NK-92 treated with Interleukin-12 subunit alpha and Interleukin-12 subunit beta, amount 100 ng/mL, for 24 hours (cell line): Measurements from ENCODE around the gene EYA2.

Source experiments
- DNase-seq: peaks from one replicate; lab custom pipeline; 2025; lab: John Stamatoyannopoulos, UW

EYA2 gene

GRCh38 chr20:47007826-47008655, 113.4 kb downstream of the EYA2 start:
- no peak for DNase-seq

- no peak for DNase-seq
These were observed 114.3 kb downstream of the EYA2 start for GRCh38 chr20:47008842-47009518.

- no peak for DNase-seq
These were observed 115.1 kb downstream of the EYA2 start for GRCh38 chr20:47009784-47010183.

- DNase-seq: no peak
These were observed 117.3 kb downstream of the EYA2 start for GRCh38 chr20:47011984-47012383.

GRCh38 chr20:47013606-47014005, 119.0 kb downstream of the EYA2 start:
- no peak for DNase-seq

GRCh38 chr20:47016068-47016664, 121.5 kb downstream of the EYA2 start:
- no peak for DNase-seq

- DNase-seq: no peak
These were observed 123.7 kb downstream of the EYA2 start for GRCh38 chr20:47018381-47018780.

GRCh38 chr20:47019121-47019824, 124.6 kb downstream of the EYA2 start:
- no peak for DNase-seq

- no peak for DNase-seq
These were observed 125.6 kb downstream of the EYA2 start for GRCh38 chr20:47020231-47020630.

GRCh38 chr20:47021850-47022249, 127.2 kb downstream of the EYA2 start:
- no peak for DNase-seq

GRCh38 chr20:47024461-47024937, 129.9 kb downstream of the EYA2 start:
- no peak for DNase-seq

- no peak for DNase-seq
These were observed 132.4 kb downstream of the EYA2 start for GRCh38 chr20:47027042-47027441.

GRCh38 chr20:47027456-47027855, 132.8 kb downstream of the EYA2 start:
- DNase-seq: no peak

- no peak for DNase-seq
These were observed 133.8 kb downstream of the EYA2 start for GRCh38 chr20:47028487-47028886.

- DNase-seq: no peak
These were observed 135.2 kb downstream of the EYA2 start for GRCh38 chr20:47029845-47030244.

GRCh38 chr20:47030271-47030810, 135.7 kb downstream of the EYA2 start:
- no peak for DNase-seq

- no peak for DNase-seq
These were observed 136.4 kb downstream of the EYA2 start for GRCh38 chr20:47031004-47031403.

- no peak for DNase-seq
These were observed 137.2 kb downstream of the EYA2 start for GRCh38 chr20:47031821-47032220.

- DNase-seq: no peak
These were observed 138.4 kb downstream of the EYA2 start for GRCh38 chr20:47032933-47033578.

- no peak for DNase-seq
These were observed 139.0 kb downstream of the EYA2 start for GRCh38 chr20:47033665-47034064.

GRCh38 chr20:47035026-47035590, 140.5 kb downstream of the EYA2 start:
- no peak for DNase-seq
